GM23338 (cell line): ENCODE results near the gene ACOXL. TPM values are rescaled to one million over a fixed set of nuclear protein-coding genes. Genes with fewer than 3 reads are reported as not detected.

Experiments used
- ATAC-seq: fragments of 200-7000 bp; cut with Tn5 transposase; 3 replicates; pipeline ENCODE4 v1.9.1; 2020
- DNase-seq: peaks from one replicate; pipeline ENCODE4 v3.0.0-alpha.2; 2015; ENCODE audit warnings: low spot score
- H2AFZ ChIP-seq: fragments of 200-600 bp; sonication (generic); 2 replicates; pipeline ENCODE4 v1.8.0; 2016; ENCODE audit warnings: antibody characterized with exemption, mild to moderate bottlenecking, moderate library complexity
- H3F3A ChIP-seq: fragments of 200-600 bp; sonication (generic); replicated peaks from 2 replicates; pipeline ENCODE4 v1.8.0; 2017; ENCODE audit warnings: antibody characterized with exemption, mixed run types, low read depth
- H3K27ac ChIP-seq: fragments of 200-600 bp; sonication (generic); 2 replicates; pipeline ENCODE4 v1.6.1; 2016; ENCODE audit warnings: low read depth
- H3K27me3 ChIP-seq: fragments of 200-600 bp; sonication (generic); 2 replicates; pipeline ENCODE4 v1.8.0; 2016; ENCODE audit warnings: mild to moderate bottlenecking, mixed run types, moderate library complexity; ENCODE audit not compliant: insufficient read depth
- H3K36me3 ChIP-seq: fragments of 200-600 bp; sonication (generic); 2 replicates; pipeline ENCODE4 v1.8.0; 2016; ENCODE audit warnings: mild to moderate bottlenecking; ENCODE audit not compliant: insufficient read depth
- H3K4me1 ChIP-seq: fragments of 200-600 bp; sonication (generic); 2 replicates; pipeline ENCODE4 v1.8.0; 2016; ENCODE audit warnings: mild to moderate bottlenecking, moderate library complexity; ENCODE audit not compliant: insufficient read depth
- H3K4me2 ChIP-seq: fragments of 200-600 bp; sonication (generic); 2 replicates; pipeline ENCODE4 v1.7.1; 2017; ENCODE audit warnings: mixed run types
- H3K4me3 ChIP-seq: fragments of 200-600 bp; sonication (generic); 2 replicates; pipeline ENCODE4 v1.6.1; 2016; ENCODE audit warnings: mixed run types
- H3K79me2 ChIP-seq: fragments of 200-600 bp; sonication (generic); replicated peaks from 2 replicates; pipeline ENCODE4 v1.8.0; 2017; ENCODE audit warnings: mild to moderate bottlenecking; ENCODE audit not compliant: insufficient read depth
- H3K9me2 ChIP-seq: fragments of 200-600 bp; sonication (generic); 2 replicates; pipeline ENCODE4 v1.8.0; 2017; ENCODE audit not compliant: insufficient read depth
- H4K20me1 ChIP-seq: fragments of 200-600 bp; sonication (generic); replicated peaks from 2 replicates; pipeline ENCODE4 v1.8.0; 2017; ENCODE audit warnings: mild to moderate bottlenecking; ENCODE audit not compliant: insufficient read depth
- H3K27ac Mint-ChIP-seq: 2 replicates; pipeline ENCODE4 v1.8.0; 2020; ENCODE audit warnings: inconsistent platforms, mild to moderate bottlenecking, moderate library complexity, mixed read lengths
- H3K27me3 Mint-ChIP-seq: 3 replicates; pipeline ENCODE4 v1.8.0; 2022; ENCODE audit warnings: low read depth, mild to moderate bottlenecking, moderate library complexity, mixed read lengths, inconsistent platforms; ENCODE audit not compliant: insufficient read depth, poor library complexity
- H3K36me3 Mint-ChIP-seq: 3 replicates; pipeline ENCODE4 v1.8.0; 2021; ENCODE audit warnings: low read depth, mild to moderate bottlenecking, inconsistent platforms, moderate library complexity, mixed read lengths
- H3K4me1 Mint-ChIP-seq: 3 replicates; pipeline ENCODE4 v1.8.0; 2020; ENCODE audit warnings: mild to moderate bottlenecking, inconsistent platforms, mixed read lengths
- H3K4me3 Mint-ChIP-seq: 3 replicates; pipeline ENCODE4 v1.8.0; 2021; ENCODE audit warnings: moderate library complexity, mild to moderate bottlenecking, inconsistent platforms, mixed read lengths
- H3K9me3 Mint-ChIP-seq: 3 replicates; pipeline ENCODE4 v1.8.0; 2020; ENCODE audit warnings: moderate library complexity, mild to moderate bottlenecking, inconsistent platforms, mixed read lengths
- CREB1 ChIP-seq: fragments of 250-450 bp; sonication (Bioruptor Pico); IDR thresholded peaks from 2 replicates; pipeline ENCODE4 v1.5.0; 2020; ENCODE audit warnings: low read depth, mild to moderate bottlenecking, moderate library complexity
- EZH2phosphoT487 ChIP-seq: fragments of 200-600 bp; sonication (generic); IDR thresholded peaks from one replicate; pipeline ENCODE4 v1.8.1; 2018; ENCODE audit warnings: antibody characterized with exemption; ENCODE audit not compliant: unreplicated experiment
- JUNB ChIP-seq: IDR thresholded peaks from one replicate; pipeline ENCODE4 v1.6.1; 2016; ENCODE audit warnings: antibody characterized with exemption; ENCODE audit not compliant: unreplicated experiment
- STAT1 ChIP-seq: IDR thresholded peaks from one replicate; pipeline ENCODE4 v1.6.1; 2016; ENCODE audit warnings: antibody characterized with exemption; ENCODE audit not compliant: unreplicated experiment
- ZNF331 ChIP-seq: fragments of 250-450 bp; sonication (Bioruptor Pico); IDR thresholded peaks from 2 replicates; pipeline ENCODE4 v1.5.0; 2020; ENCODE audit warnings: low read depth, mild to moderate bottlenecking, moderate library complexity
- polyA plus RNA-seq: library from polyadenylated mRNA; unstranded; fragments of >200 nt; fragmentation: Nextera tagmentation; extraction: Ambion mirVana; gene quantifications from 2 replicates; pipeline ENCODE4 v1.2.1, GENCODE V29; 2016
- total RNA-seq: library from RNA; depleted of rRNA; stranded (reverse); fragments of >200 nt; shearing (Covaris generic); gene quantifications from 2 replicates; pipeline ENCODE4 v1.2.3, GENCODE V29; 2014
- TF ChIP-seq, protein P1 (sequence below): IDR thresholded peaks from 2 replicates; pipeline ENCODE4 v1.6.1; 2016; ENCODE audit warnings: antibody characterized with exemption
- TF ChIP-seq, protein P2 (sequence below), 2 experiments: fragments of 200-600 bp in 1 of 2; sonication (generic) in 1 of 2; conservative IDR thresholded peaks; 2 replicates each; pipeline versions ENCODE4 v1.5.1 to v1.6.1; 2016 to 2017; ENCODE audit warnings: antibody characterized with exemption in 2 of 2, low read depth in 2 of 2, mild to moderate bottlenecking in 2 of 2, moderate library complexity in 1 of 2
- TF ChIP-seq, protein P3 (sequence below): fragments of 250-450 bp; sonication (Bioruptor Pico); IDR thresholded peaks from 2 replicates; pipeline ENCODE4 v1.5.0; 2020; ENCODE audit warnings: mild to moderate bottlenecking, moderate library complexity

The ACOXL gene
- total and polyA plus RNA-seq, 2 experiments from 2014 or later, result 9.0 to 14.7 TPM

DNA sequence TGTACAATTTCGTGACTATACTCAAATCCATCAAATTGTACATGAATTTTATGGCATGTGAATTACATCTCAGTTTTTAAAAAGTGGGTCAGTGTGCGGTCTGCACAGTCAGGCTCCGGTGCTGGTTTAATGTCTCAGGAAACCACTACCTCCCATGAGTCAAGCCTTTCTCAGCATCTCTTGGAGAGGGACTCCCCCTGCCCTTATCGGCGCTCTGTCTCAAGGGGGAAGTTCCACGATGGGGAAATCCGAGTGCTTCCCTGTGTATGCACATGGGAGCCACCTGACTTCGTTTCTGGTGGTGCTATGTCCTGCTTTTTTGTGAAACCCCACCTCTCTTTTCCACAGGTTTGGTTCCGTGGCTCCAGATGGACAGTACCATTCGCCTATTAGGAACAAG, 72.5 kb downstream of the ACOXL start:
- no peak overlapping the region for H3K4me3 Mint-ChIP-seq
- H3K4me1 ChIP-seq, result peaks cover 29% of the 10 kb centered on the region
- H4K20me1 ChIP-seq, result no peaks in the 10 kb centered on the region
- TF ChIP-seq ZNF331 (CRISPR knock-in tag) (no peak), EZH2phosphoT487 (no peak), CREB1 (CRISPR knock-in tag) (no peak), STAT1 (no peak), JUNB (no peak)
- TF ChIP-seq, protein P1, sequence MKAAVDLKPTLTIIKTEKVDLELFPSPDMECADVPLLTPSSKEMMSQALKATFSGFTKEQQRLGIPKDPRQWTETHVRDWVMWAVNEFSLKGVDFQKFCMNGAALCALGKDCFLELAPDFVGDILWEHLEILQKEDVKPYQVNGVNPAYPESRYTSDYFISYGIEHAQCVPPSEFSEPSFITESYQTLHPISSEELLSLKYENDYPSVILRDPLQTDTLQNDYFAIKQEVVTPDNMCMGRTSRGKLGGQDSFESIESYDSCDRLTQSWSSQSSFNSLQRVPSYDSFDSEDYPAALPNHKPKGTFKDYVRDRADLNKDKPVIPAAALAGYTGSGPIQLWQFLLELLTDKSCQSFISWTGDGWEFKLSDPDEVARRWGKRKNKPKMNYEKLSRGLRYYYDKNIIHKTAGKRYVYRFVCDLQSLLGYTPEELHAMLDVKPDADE, result no peak
- TF ChIP-seq, protein P2, sequence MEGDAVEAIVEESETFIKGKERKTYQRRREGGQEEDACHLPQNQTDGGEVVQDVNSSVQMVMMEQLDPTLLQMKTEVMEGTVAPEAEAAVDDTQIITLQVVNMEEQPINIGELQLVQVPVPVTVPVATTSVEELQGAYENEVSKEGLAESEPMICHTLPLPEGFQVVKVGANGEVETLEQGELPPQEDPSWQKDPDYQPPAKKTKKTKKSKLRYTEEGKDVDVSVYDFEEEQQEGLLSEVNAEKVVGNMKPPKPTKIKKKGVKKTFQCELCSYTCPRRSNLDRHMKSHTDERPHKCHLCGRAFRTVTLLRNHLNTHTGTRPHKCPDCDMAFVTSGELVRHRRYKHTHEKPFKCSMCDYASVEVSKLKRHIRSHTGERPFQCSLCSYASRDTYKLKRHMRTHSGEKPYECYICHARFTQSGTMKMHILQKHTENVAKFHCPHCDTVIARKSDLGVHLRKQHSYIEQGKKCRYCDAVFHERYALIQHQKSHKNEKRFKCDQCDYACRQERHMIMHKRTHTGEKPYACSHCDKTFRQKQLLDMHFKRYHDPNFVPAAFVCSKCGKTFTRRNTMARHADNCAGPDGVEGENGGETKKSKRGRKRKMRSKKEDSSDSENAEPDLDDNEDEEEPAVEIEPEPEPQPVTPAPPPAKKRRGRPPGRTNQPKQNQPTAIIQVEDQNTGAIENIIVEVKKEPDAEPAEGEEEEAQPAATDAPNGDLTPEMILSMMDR (conservative IDR thresholded peaks at IDR 0.05; ENCODE audit: low read depth in 2 of 2), result no peak
- TF ChIP-seq, protein P3, sequence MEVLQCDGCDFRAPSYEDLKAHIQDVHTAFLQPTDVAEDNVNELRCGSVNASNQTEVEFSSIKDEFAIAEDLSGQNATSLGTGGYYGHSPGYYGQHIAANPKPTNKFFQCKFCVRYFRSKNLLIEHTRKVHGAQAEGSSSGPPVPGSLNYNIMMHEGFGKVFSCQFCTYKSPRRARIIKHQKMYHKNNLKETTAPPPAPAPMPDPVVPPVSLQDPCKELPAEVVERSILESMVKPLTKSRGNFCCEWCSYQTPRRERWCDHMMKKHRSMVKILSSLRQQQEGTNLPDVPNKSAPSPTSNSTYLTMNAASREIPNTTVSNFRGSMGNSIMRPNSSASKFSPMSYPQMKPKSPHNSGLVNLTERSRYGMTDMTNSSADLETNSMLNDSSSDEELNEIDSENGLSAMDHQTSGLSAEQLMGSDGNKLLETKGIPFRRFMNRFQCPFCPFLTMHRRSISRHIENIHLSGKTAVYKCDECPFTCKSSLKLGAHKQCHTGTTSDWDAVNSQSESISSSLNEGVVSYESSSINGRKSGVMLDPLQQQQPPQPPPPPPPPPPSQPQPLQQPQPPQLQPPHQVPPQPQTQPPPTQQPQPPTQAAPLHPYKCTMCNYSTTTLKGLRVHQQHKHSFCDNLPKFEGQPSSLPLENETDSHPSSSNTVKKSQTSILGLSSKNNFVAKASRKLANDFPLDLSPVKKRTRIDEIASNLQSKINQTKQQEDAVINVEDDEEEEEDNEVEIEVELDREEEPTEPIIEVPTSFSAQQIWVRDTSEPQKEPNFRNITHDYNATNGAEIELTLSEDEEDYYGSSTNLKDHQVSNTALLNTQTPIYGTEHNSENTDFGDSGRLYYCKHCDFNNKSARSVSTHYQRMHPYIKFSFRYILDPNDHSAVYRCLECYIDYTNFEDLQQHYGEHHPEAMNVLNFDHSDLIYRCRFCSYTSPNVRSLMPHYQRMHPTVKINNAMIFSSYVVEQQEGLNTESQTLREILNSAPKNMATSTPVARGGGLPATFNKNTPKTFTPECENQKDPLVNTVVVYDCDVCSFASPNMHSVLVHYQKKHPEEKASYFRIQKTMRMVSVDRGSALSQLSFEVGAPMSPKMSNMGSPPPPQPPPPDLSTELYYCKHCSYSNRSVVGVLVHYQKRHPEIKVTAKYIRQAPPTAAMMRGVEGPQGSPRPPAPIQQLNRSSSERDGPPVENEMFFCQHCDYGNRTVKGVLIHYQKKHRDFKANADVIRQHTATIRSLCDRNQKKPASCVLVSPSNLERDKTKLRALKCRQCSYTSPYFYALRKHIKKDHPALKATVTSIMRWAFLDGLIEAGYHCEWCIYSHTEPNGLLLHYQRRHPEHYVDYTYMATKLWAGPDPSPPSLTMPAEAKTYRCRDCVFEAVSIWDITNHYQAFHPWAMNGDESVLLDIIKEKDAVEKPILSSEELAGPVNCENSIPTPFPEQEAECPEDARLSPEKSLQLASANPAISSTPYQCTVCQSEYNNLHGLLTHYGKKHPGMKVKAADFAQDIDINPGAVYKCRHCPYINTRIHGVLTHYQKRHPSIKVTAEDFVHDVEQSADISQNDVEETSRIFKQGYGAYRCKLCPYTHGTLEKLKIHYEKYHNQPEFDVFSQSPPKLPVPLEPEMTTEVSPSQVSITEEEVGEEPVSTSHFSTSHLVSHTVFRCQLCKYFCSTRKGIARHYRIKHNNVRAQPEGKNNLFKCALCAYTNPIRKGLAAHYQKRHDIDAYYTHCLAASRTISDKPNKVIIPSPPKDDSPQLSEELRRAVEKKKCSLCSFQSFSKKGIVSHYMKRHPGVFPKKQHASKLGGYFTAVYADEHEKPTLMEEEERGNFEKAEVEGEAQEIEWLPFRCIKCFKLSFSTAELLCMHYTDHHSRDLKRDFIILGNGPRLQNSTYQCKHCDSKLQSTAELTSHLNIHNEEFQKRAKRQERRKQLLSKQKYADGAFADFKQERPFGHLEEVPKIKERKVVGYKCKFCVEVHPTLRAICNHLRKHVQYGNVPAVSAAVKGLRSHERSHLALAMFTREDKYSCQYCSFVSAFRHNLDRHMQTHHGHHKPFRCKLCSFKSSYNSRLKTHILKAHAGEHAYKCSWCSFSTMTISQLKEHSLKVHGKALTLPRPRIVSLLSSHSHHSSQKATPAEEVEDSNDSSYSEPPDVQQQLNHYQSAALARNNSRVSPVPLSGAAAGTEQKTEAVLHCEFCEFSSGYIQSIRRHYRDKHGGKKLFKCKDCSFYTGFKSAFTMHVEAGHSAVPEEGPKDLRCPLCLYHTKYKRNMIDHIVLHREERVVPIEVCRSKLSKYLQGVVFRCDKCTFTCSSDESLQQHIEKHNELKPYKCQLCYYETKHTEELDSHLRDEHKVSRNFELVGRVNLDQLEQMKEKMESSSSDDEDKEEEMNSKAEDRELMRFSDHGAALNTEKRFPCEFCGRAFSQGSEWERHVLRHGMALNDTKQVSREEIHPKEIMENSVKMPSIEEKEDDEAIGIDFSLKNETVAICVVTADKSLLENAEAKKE, result no peak
- no peak overlapping the region for H3K27ac Mint-ChIP-seq
- peaks cover 34% of the 10 kb centered on the region for H3K36me3 Mint-ChIP-seq
- peaks cover 4% of the 10 kb centered on the region for H3K27me3 Mint-ChIP-seq
- no peak overlapping the region for H2AFZ ChIP-seq
- ATAC-seq, result no peak
- H3K36me3 ChIP-seq, result no peaks in the 10 kb centered on the region
- H3K4me3 ChIP-seq, result no peak overlapping the region
- no peak for DNase-seq
- peaks cover 18% of the 10 kb centered on the region for H3K9me3 Mint-ChIP-seq
- no peaks in the 10 kb centered on the region for H3K27me3 ChIP-seq
- H3K79me2 ChIP-seq, result no peaks in the 10 kb centered on the region
- no peak overlapping the region for H3K4me2 ChIP-seq
- H3K9me2 ChIP-seq, result 0 out of 2 replicates have a peak, but pooled peaks cover 6% of the 10 kb centered on the region
- no peak overlapping the region for H3K27ac ChIP-seq
- peaks cover 33% of the 10 kb centered on the region for H3K4me1 Mint-ChIP-seq
- H3F3A ChIP-seq, result no peaks in the 10 kb centered on the region
